Measurements from ENCODE around the gene PPP1R14D. TPM values are rescaled to one million over a fixed set of nuclear protein-coding genes. Genes with fewer than 3 reads are reported as not detected.

Gene PPP1R14D
- total RNA-seq, 2 experiments from 2014 or later, result not detected

- H3K9me3 Mint-ChIP-seq, result no peaks in the 10 kb centered on the region
- H3K36me3 Mint-ChIP-seq, result no peaks in the 10 kb centered on the region
- no peak overlapping the region for H3K4me3 Mint-ChIP-seq
- ATAC-seq (ENCODE audit: low read depth), result peak; percentile 91
- POLR2A ChIA-PET, result interaction anchor here (1.0 to 4.4 kb wide), 7 partner anchors 14 to 165 kb away, joined by 3 to 41 read pairs (median 7); partner anchors contain the start of genes RAD51, RHOV, SPINT1 and VPS18
- DNase-seq, result peak; percentile 83
- peaks cover 10% of the 10 kb centered on the region for H3K27me3 Mint-ChIP-seq
- H3K4me1 Mint-ChIP-seq, result peaks cover 15% of the 10 kb centered on the region
- no peak overlapping the region for H3K27ac Mint-ChIP-seq
Observed at GRCh38 chr15:40859206-40859851, 30.8 kb upstream of the PPP1R14D start.

- POLR2A ChIA-PET, result interaction anchor here (1.0 to 4.4 kb wide), 8 partner anchors 15 to 164 kb away, joined by 3 to 41 read pairs (median 6); partner anchors contain the start of genes RAD51, RHOV, SPINT1 and VPS18
- Mint-ChIP-seq H3K27ac (no peak overlapping the region), H3K4me1 (peaks cover 15% of the 10 kb centered on the region), H3K27me3 (peaks cover 10% of the 10 kb centered on the region), H3K9me3 (no peaks in the 10 kb centered on the region), H3K36me3 (no peaks in the 10 kb centered on the region), H3K4me3 (no peak overlapping the region)
- no peak for DNase-seq
- ATAC-seq (ENCODE audit: low read depth), result no peak
Observed at GRCh38 chr15:40858706-40859105, 30.2 kb upstream of the PPP1R14D start.

- peak overlapping the region; percentile 30 for H3K27ac Mint-ChIP-seq
- no peaks in the 10 kb centered on the region for H3K9me3 Mint-ChIP-seq
- peaks cover 15% of the 10 kb centered on the region for H3K4me1 Mint-ChIP-seq
- POLR2A ChIA-PET, result interaction anchor here (1.2 to 4.4 kb wide), 8 partner anchors 14 to 374 kb away, joined by 3 to 41 read pairs (median 6); partner anchors contain the start of genes CHP1, RAD51, RHOV and SPINT1
- ATAC-seq (ENCODE audit: low read depth), result peak; percentile 85
- no peak overlapping the region for H3K4me3 Mint-ChIP-seq
- H3K36me3 Mint-ChIP-seq, result no peaks in the 10 kb centered on the region
- peak; percentile 88 for DNase-seq
- peaks cover 9% of the 10 kb centered on the region for H3K27me3 Mint-ChIP-seq
Observed at GRCh38 chr15:40857601-40858341, 29.3 kb upstream of the PPP1R14D start.

- H3K27ac Mint-ChIP-seq, result no peak overlapping the region
- POLR2A ChIA-PET, result interaction anchor here (1.6 to 4.4 kb wide), 2 partner anchors 38 to 375 kb away, joined by 4 to 41 read pairs; partner anchors contain the start of genes CHP1 and VPS18
- H3K4me3 Mint-ChIP-seq, result no peak overlapping the region
- DNase-seq (no peak), ATAC-seq (ENCODE audit: low read depth) (no peak)
- H3K27me3 Mint-ChIP-seq, result peaks cover 7% of the 10 kb centered on the region
- no peaks in the 10 kb centered on the region for H3K9me3 Mint-ChIP-seq
- H3K36me3 Mint-ChIP-seq, result no peaks in the 10 kb centered on the region
- H3K4me1 Mint-ChIP-seq, result peaks cover 15% of the 10 kb centered on the region
Observed at GRCh38 chr15:40856746-40857145, 28.2 kb upstream of the PPP1R14D start.

GRCh38 chr15:40855706-40856234 lies 27.3 kb upstream of the PPP1R14D start:
- DNase-seq, result no peak
- Mint-ChIP-seq H3K27ac (no peak overlapping the region), H3K4me3 (no peak overlapping the region), H3K4me1 (peaks cover 15% of the 10 kb centered on the region), H3K27me3 (peaks cover 4% of the 10 kb centered on the region), H3K9me3 (no peaks in the 10 kb centered on the region), H3K36me3 (no peaks in the 10 kb centered on the region)
- POLR2A ChIA-PET, result no interaction called here
- no peak for ATAC-seq (ENCODE audit: low read depth)

- H3K9me3 Mint-ChIP-seq, result no peaks in the 10 kb centered on the region
- H3K4me3 Mint-ChIP-seq, result no peak overlapping the region
- ATAC-seq (ENCODE audit: low read depth), result no peak
- POLR2A ChIA-PET, result interaction anchor here (0.6 kb wide), 1 partner anchor 160 kb away, joined by 3 read pairs; no protein-coding TSS in a partner anchor
- peaks cover 10% of the 10 kb centered on the region for H3K4me1 Mint-ChIP-seq
- DNase-seq, result no peak
- no peaks in the 10 kb centered on the region for H3K36me3 Mint-ChIP-seq
- H3K27ac Mint-ChIP-seq, result no peak overlapping the region
- H3K27me3 Mint-ChIP-seq, result peaks cover 5% of the 10 kb centered on the region
Observed at GRCh38 chr15:40854161-40854560, 25.7 kb upstream of the PPP1R14D start.

GRCh38 chr15:40853241-40853890 lies 24.9 kb upstream of the PPP1R14D start:
- H3K27ac Mint-ChIP-seq, result no peak overlapping the region

GRCh38 chr15:40852529-40852928 lies 24.0 kb upstream of the PPP1R14D start:
- Mint-ChIP-seq H3K27me3 (peaks cover 5% of the 10 kb centered on the region), H3K36me3 (no peaks in the 10 kb centered on the region), H3K4me3 (no peak overlapping the region), H3K27ac (no peak overlapping the region), H3K9me3 (no peaks in the 10 kb centered on the region), H3K4me1 (peaks cover 6% of the 10 kb centered on the region)
- DNase-seq (no peak), ATAC-seq (ENCODE audit: low read depth) (no peak)
- POLR2A ChIA-PET, result interaction anchor here (0.7 kb wide), 1 partner anchor 246 kb away, joined by 3 read pairs; no protein-coding TSS in a partner anchor

More at GRCh38 chr15:40853241-40853890, 24.9 kb upstream of the PPP1R14D start:
- POLR2A ChIA-PET, result interaction anchor here (0.7 kb wide), 1 partner anchor 247 kb away, joined by 3 read pairs; no protein-coding TSS in a partner anchor
- H3K9me3 Mint-ChIP-seq, result no peaks in the 10 kb centered on the region
- DNase-seq, result no peak
- no peak overlapping the region for H3K4me3 Mint-ChIP-seq
- H3K36me3 Mint-ChIP-seq, result no peaks in the 10 kb centered on the region
- peaks cover 5% of the 10 kb centered on the region for H3K27me3 Mint-ChIP-seq
- ATAC-seq (ENCODE audit: low read depth), result no peak
- peaks cover 7% of the 10 kb centered on the region for H3K4me1 Mint-ChIP-seq

GRCh38 chr15:40850576-40851112 lies 22.1 kb upstream of the PPP1R14D start:
- Mint-ChIP-seq H3K4me1 (peaks cover 16% of the 10 kb centered on the region), H3K27me3 (peaks cover 11% of the 10 kb centered on the region), H3K4me3 (no peak overlapping the region), H3K27ac (no peak overlapping the region), H3K9me3 (no peaks in the 10 kb centered on the region), H3K36me3 (no peaks in the 10 kb centered on the region)
- ATAC-seq (ENCODE audit: low read depth) (no peak), DNase-seq (no peak)
- POLR2A ChIA-PET, result no interaction called here

GRCh38 chr15:40847223-40847961 lies 18.9 kb upstream of the PPP1R14D start:
- no peak for ATAC-seq (ENCODE audit: low read depth)
- POLR2A ChIA-PET, result interaction anchor here (1.4 kb wide), 1 partner anchor 47 kb away, joined by 5 read pairs; the partner anchor contains the start of gene VPS18
- Mint-ChIP-seq H3K9me3 (no peaks in the 10 kb centered on the region), H3K27ac (no peak overlapping the region), H3K4me1 (peaks cover 24% of the 10 kb centered on the region), H3K27me3 (peaks cover 27% of the 10 kb centered on the region), H3K36me3 (peaks cover 2% of the 10 kb centered on the region), H3K4me3 (peak overlapping the region; percentile 28)
- DNase-seq, result no peak

- peaks cover 24% of the 10 kb centered on the region for H3K4me1 Mint-ChIP-seq
- peaks cover 32% of the 10 kb centered on the region for H3K27me3 Mint-ChIP-seq
- H3K4me3 Mint-ChIP-seq, result peak overlapping the region; percentile 28
- no peak overlapping the region for H3K27ac Mint-ChIP-seq
- no peaks in the 10 kb centered on the region for H3K9me3 Mint-ChIP-seq
- POLR2A ChIA-PET, result interaction anchor here (1.4 kb wide), 1 partner anchor 48 kb away, joined by 5 read pairs; the partner anchor contains the start of gene VPS18
- no peak for DNase-seq
- peaks cover 2% of the 10 kb centered on the region for H3K36me3 Mint-ChIP-seq
- ATAC-seq (ENCODE audit: low read depth), result no peak
Observed at GRCh38 chr15:40846841-40847222, 18.3 kb upstream of the PPP1R14D start.

Measured in activated naive CD8-positive, alpha-beta T cell treated with anti-CD3 and anti-CD28 coated beads, Interleukin-2, amount 10 ng/mL, durations not matched to agents 7 days and 5 days (primary cell).